Choroid plexus epithelial cell (primary cell): ENCODE data around the gene ITGA1.

Source experiments
- DNase-seq: peaks from one replicate; pipeline ENCODE4 v3.0.0-alpha.2; 2010; ENCODE audit warnings: low read depth
- H3K4me3 ChIP-seq: 2 replicates; pipeline ENCODE4 v1.5.1; 2011; ENCODE audit warnings: low read depth, mild to moderate bottlenecking, control low read depth, low read length, moderate library complexity
- TF ChIP-seq, protein P1 (sequence below): conservative IDR thresholded peaks from 2 replicates; pipeline ENCODE4 v1.5.1; 2011; ENCODE audit warnings: low read depth, mild to moderate bottlenecking, control low read depth, inconsistent platforms, low read length, moderate library complexity

ITGA1 gene

DNA sequence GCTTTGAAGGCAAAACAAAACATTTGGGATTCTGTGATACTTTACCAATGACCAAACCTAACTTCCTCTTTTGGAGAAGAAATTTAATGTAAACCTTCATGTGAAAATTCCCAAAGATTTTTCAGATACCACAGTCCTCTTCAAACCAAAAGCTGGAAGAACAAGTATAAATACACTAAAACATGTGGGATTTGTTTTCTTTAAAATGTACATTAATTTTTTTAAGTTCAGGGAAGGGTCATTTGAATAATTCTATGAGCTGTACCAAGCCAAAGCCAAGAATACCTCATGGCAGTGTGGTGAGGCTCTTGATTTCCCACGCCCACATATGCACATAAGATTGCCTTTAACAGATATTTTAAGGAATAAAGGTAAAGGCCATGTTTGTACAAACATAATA is 28.4 kb upstream of the ITGA1 start:
- TF ChIP-seq, protein P1, sequence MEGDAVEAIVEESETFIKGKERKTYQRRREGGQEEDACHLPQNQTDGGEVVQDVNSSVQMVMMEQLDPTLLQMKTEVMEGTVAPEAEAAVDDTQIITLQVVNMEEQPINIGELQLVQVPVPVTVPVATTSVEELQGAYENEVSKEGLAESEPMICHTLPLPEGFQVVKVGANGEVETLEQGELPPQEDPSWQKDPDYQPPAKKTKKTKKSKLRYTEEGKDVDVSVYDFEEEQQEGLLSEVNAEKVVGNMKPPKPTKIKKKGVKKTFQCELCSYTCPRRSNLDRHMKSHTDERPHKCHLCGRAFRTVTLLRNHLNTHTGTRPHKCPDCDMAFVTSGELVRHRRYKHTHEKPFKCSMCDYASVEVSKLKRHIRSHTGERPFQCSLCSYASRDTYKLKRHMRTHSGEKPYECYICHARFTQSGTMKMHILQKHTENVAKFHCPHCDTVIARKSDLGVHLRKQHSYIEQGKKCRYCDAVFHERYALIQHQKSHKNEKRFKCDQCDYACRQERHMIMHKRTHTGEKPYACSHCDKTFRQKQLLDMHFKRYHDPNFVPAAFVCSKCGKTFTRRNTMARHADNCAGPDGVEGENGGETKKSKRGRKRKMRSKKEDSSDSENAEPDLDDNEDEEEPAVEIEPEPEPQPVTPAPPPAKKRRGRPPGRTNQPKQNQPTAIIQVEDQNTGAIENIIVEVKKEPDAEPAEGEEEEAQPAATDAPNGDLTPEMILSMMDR = no peak
- peak; percentile 25 for DNase-seq
- H3K4me3 ChIP-seq = no peak overlapping the region

DNA sequence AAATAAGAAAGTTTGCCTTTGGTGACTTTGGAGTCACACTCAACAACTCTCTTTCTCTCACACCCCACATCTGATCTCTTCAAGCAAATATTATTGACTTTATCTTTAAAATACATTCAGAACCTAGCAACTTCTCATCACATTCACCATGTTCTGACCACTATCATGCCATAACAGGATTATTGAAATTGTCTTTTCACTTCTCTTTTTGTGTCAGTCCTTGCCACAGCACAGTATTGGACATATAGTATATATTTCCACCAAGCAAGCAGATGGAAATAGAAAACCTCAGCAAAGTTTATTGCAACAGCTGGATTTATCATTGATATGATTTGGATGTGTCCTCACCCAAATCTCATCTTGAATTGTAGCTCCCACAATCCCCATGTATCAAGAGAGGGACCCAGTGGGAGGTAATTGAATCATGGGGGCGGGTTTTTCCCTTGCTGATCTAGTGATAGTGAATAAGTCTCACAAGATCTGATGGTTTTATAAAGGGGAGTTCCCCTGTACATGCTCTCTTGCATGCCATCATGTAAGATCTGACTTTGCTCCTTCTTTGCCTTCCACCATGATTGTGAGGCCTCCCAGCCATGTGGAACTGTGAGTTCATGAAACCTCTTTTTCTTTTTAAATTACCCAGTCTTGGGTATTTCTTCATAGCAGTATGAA is 26.9 kb upstream of the ITGA1 start:
- TF ChIP-seq, protein P1 = no peak
- DNase-seq = no peak

DNA sequence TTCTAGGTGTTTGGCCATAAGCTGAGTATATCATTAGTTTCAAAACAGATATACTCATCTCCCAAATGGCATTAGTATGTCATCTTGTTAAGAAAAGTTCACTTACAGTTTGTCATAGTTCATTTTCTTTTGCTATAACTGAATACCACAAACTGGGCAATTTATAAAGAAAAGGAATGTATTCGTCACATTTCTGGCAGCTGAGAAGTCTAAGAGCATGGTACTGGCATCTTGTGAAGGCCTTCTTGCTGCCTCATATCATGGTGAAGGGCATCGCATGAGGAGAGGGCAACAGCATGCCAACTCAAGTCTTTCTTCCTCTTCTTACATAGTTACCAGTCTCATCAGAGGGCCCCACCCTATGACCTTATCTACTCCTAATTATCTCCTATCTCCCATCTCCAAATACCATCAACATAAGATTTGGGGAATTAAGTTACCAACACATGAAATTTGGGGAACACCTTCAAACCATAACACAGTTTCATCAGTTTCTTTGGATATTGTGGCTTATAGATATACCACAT is 20.4 kb upstream of the ITGA1 start:
- no peak overlapping the region for H3K4me3 ChIP-seq
- DNase-seq = no peak
- TF ChIP-seq, protein P1 = no peak

More for the DNA sequence above, 26.9 kb upstream of the ITGA1 start:
- H3K4me3 ChIP-seq = no peak overlapping the region

DNA sequence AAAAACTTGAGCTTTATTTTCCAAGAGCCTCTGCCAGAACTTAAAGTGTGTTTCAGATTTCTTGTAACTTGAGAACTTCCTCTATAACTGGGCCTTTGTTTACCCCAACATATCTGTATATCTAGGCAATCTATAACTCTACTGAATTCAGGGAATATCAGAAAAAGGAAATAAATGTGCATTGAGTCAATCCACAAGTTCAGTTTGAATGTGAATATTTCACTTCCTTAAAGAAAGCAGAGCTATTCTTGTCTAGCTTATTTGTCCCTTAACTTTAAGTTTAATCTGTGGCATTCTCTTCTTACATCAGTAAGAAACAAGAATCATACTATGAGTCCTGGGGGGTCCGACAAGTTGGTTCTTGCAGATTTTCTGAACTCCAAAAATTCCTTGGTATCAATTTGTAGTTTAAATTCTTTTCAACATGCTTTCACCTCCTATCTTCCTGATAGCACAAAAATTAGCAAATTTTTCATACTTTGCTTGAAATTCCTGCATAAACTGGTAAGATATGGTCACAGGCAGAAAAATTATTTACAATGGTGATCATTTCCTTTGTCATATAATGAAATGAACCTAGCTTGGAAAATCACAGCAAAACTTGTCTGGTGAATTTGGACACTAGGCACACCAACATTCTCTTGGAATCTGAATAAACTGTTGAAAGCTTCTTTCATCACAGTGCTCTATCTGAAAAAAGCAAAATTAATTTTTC is 19.8 kb upstream of the ITGA1 start:
- DNase-seq = no peak
- TF ChIP-seq, protein P1 = no peak
- no peak overlapping the region for H3K4me3 ChIP-seq

DNA sequence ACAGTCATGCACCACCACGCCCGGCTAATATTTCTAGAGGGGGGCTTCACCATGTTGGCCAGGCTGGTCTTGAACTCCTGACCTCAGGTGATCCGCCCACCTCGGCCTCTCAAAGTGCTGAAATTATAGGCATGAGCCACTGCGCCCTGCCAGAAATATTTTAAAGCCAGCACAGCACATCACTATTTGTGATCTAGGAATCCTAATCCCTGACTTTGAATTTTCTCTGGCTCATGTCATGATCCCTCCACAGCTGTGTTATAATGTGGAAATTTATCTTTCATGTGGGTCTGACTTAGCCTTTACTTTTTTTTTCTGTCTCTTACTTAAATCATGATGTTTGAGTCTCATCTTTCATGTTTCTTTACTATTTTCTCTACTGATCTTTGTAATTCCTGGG is 18.7 kb upstream of the ITGA1 start:
- DNase-seq = no peak
- TF ChIP-seq, protein P1 = no peak
- no peak overlapping the region for H3K4me3 ChIP-seq

DNA sequence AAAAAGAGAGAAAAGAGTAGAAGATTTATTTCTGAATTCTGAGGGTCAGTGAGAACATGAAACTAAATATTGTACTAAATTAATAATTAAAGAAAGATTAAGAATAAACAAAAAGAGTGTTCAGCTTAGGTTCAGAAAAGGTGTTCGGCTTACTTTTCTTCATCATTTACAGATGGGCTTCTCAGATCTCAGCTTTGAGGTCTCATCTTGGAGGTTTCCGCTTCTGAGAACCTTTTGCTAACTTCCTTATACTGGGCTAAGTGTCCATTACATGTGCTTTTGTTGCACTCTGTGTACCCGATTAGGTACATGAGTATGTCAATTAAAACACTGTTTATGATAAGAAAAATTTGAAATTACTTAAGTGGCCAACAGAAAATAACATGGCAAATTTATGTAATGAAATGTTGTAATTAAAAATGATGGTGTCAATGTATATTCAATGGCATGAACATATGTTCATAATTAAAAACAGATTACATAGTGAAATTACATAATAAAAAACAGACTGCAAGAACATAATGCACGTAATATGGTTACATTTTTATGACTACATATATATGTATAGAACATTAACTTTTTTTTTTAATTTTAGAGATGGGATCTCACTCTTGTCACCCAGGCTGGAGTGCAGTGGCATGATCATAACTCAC is 17.3 kb upstream of the ITGA1 start:
- no peak for DNase-seq
- TF ChIP-seq, protein P1 = no peak
- no peak overlapping the region for H3K4me3 ChIP-seq
